Peyer's patch (tissue), 4 donors: ENCODE measurements around the gene POLG2. TPM values are rescaled to one million over a fixed set of nuclear protein-coding genes. Genes with fewer than 3 reads are reported as not detected.

Source experiments
- DNase-seq, 3 donors: peaks; one replicate each; pipeline ENCODE4 v3.0.0-alpha.2; 2017 to 2019
- H3K27ac ChIP-seq, 4 donors: fragments of 200-600 bp; sonication (generic); one replicate each; pipeline ENCODE4 v1.5.1; 2016 to 2019
- H3K27me3 ChIP-seq, 2 donors: fragments of 200-600 bp; sonication (generic); one replicate each; pipeline ENCODE4 v1.5.1; 2019
- H3K36me3 ChIP-seq, 3 donors: fragments of 200-600 bp; sonication (generic); one replicate each; pipeline ENCODE4 v1.5.1; 2016 to 2019
- H3K4me1 ChIP-seq, 4 donors: fragments of 200-600 bp; sonication (generic); one replicate each; pipeline ENCODE4 v1.5.1; 2016 to 2019
- H3K4me3 ChIP-seq, 4 donors: fragments of 200-600 bp; sonication (generic); 1 replicate in 3 of 4; 2 replicates in 1 of 4; pipeline ENCODE4 v1.5.1; 2016 to 2019; ENCODE audit warnings: mild to moderate bottlenecking in 1 of 4
- H3K9me3 ChIP-seq, 4 donors: fragments of 200-600 bp; sonication (generic); one replicate each; pipeline ENCODE4 v1.5.1; 2016 to 2019; ENCODE audit warnings: mild to moderate bottlenecking in 1 of 4
- POLR2A ChIP-seq, 2 donors: fragments of 450-650 bp; IDR thresholded peaks; one replicate each; pipeline ENCODE4 v1.5.1; 2017; ENCODE audit warnings: antibody characterized with exemption in 2 of 2, mild to moderate bottlenecking in 2 of 2, moderate library complexity in 2 of 2
- total RNA-seq, 4 donors: library from RNA; depleted of rRNA; stranded (reverse); fragments of >200 nt; gene quantifications; one replicate each; pipeline ENCODE4 v1.1.0, GENCODE V29; 2016
- TF ChIP-seq, protein P1 (sequence below), 6 experiments: fragments of 450-650 bp in 4 of 6; fragments of 200-600 bp in 2 of 6; sonication (generic) in 1 of 6; IDR thresholded peaks; one replicate each; pipeline ENCODE4 v1.5.1; 2017 to 2019; ENCODE audit warnings: antibody characterized with exemption in 6 of 6, mild to moderate bottlenecking in 3 of 6, moderate library complexity in 1 of 6

POLG2 gene
- total RNA-seq, 4 donors from 2014 or later: 3.5 to 33.0 (median 11.0) TPM

DNA sequence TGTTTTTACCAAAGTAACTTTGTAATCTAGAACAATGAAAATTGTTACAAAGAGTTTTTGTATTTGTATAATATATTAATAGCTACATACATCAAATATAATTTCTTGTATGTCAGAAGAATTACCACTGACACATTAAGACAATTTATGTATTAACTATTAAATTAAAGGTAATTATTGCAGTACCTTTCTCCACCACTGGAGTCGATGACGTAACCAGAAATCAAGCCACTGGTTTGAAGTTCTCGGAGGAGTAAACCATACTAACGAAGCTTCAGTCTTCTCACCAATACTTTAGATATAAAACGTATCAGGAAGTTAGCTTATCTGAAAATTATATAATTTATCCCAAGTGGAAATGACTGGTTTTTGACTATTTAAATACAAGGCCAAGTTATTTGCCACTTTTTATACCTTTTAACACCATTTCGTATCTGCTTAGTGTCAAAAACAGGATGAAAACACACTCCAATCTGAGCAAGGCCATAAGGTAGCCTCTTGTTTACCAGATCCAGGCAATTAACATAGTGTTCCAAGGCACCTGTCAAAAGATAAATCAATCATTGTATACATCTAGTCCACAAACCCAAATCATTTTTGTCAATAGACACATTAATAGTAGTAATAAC is 4.3 kb downstream of the POLG2 start:
- H3K4me1 ChIP-seq: peaks cover 0 to 21% (median 7%) of the 10 kb centered on the region in 4 donors
- H3K27me3 ChIP-seq: no peaks in the 10 kb centered on the region
- H3K36me3 ChIP-seq: peaks cover 0 to 26% (median 0%) of the 10 kb centered on the region in 3 donors
- no peak overlapping the region for H3K4me3 ChIP-seq
- TF ChIP-seq POLR2A (IDR thresholded peaks at IDR 0.05): no peak
- TF ChIP-seq, protein P1, sequence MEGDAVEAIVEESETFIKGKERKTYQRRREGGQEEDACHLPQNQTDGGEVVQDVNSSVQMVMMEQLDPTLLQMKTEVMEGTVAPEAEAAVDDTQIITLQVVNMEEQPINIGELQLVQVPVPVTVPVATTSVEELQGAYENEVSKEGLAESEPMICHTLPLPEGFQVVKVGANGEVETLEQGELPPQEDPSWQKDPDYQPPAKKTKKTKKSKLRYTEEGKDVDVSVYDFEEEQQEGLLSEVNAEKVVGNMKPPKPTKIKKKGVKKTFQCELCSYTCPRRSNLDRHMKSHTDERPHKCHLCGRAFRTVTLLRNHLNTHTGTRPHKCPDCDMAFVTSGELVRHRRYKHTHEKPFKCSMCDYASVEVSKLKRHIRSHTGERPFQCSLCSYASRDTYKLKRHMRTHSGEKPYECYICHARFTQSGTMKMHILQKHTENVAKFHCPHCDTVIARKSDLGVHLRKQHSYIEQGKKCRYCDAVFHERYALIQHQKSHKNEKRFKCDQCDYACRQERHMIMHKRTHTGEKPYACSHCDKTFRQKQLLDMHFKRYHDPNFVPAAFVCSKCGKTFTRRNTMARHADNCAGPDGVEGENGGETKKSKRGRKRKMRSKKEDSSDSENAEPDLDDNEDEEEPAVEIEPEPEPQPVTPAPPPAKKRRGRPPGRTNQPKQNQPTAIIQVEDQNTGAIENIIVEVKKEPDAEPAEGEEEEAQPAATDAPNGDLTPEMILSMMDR (IDR thresholded peaks at IDR 0.05): peak; percentile 54 to 81 (median 56)
- DNase-seq: no peak
- no peak overlapping the region for H3K27ac ChIP-seq
- no peaks in the 10 kb centered on the region for H3K9me3 ChIP-seq

DNA sequence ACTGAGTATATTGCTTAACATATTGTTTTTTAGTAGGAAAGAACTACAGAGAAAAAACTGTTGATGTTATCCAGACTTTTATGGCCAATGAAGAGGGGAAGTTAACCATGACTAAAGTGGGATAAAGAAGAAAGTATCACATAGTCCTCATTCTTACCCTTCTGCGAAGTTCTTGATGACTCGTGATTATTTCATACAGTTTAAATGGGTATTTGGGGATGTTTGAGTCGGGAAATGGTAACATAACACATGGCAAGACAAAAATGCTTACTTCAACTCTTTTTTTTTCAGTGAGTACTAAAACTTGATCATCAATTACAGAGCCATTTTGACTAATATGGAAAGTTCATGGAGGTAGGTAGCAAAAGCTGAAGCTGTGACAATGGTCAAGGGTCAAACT is 4.9 kb downstream of the POLG2 start:
- H3K9me3 ChIP-seq: no peaks in the 10 kb centered on the region
- peaks cover 0 to 16% (median 5%) of the 10 kb centered on the region in 4 donors for H3K4me1 ChIP-seq
- peaks cover 0 to 26% (median 0%) of the 10 kb centered on the region in 3 donors for H3K36me3 ChIP-seq
- no peaks in the 10 kb centered on the region for H3K27me3 ChIP-seq
- no peak overlapping the region for H3K4me3 ChIP-seq
- TF ChIP-seq POLR2A (IDR thresholded peaks at IDR 0.05): no peak
- TF ChIP-seq, protein P1 (IDR thresholded peaks at IDR 0.05): no peak
- no peak overlapping the region for H3K27ac ChIP-seq
- no peak for DNase-seq

DNA sequence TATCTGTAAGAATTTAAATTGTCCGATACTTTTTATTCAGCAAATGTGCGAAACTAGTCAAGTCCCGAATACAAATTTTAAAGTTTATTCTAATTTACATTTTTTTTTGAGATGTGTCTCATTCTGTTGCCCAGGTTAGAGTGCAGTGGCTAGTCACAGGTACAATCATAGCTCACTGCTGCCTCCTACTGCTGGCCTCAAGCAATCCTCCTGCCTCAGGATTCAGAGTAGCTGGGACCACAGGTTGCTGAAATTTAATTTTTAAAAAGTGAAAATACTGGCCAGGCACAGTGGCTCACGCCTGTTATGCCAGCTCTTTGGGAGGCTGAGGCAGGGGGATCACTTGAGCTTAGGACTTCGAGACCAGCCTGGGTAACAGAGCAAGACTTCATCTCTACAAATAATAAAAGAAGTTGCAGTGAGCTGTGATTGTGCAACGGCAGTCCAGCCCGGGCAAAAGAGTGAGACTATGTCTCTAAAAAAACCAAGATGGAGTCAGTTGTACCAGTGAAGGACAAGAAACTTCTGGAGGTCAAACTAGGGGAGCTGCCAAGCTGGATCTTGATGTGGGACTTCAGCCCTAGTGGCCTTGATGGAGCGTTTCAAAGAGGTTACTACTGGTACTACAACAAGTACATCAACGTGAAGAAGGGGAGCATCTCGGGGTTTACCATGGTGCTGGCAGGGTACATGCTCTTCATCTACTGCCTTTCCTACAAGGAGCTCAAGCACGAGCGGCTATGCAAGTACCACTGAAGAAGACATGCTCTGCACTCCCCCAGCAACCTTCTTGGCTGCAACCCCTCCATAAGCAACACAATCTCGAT is 5.6 kb downstream of the POLG2 start:
- H3K9me3 ChIP-seq: no peaks in the 10 kb centered on the region

GRCh38 chr17:64488301-64488700 is 8.6 kb downstream of the POLG2 start:
- TF ChIP-seq POLR2A (IDR thresholded peaks at IDR 0.05): no peak
- TF ChIP-seq, protein P1 (IDR thresholded peaks at IDR 0.05): no peak
- no peak for DNase-seq
- H3K27me3 ChIP-seq: no peaks in the 10 kb centered on the region
- no peak overlapping the region for H3K4me3 ChIP-seq
- H3K36me3 ChIP-seq: peaks cover 0 to 51% (median 0%) of the 10 kb centered on the region in 3 donors
- H3K27ac ChIP-seq: no peak overlapping the region
- H3K9me3 ChIP-seq: no peaks in the 10 kb centered on the region
- no peaks in the 10 kb centered on the region for H3K4me1 ChIP-seq

More for the DNA sequence above, 5.6 kb downstream of the POLG2 start:
- Histone ChIP-seq H3K4me1 (peaks cover 0 to 16% (median 5%) of the 10 kb centered on the region in 4 donors), H3K27me3 (no peaks in the 10 kb centered on the region), H3K4me3 (no peak overlapping the region), H3K27ac (no peak overlapping the region), H3K36me3 (peaks cover 0 to 31% (median 0%) of the 10 kb centered on the region in 3 donors)
- peak in 2 of 3 donors; percentile 50 to 72 for DNase-seq
- TF ChIP-seq, protein P1 (IDR thresholded peaks at IDR 0.05): peak in 5 of 6 experiments; percentile 23 to 62 (median 56)
- no peak for TF ChIP-seq POLR2A (IDR thresholded peaks at IDR 0.05)

GRCh38 chr17:64484380-64484779 is 12.5 kb downstream of the POLG2 start:
- no peak overlapping the region for H3K4me3 ChIP-seq
- no peak for DNase-seq
- peaks cover 0 to 57% (median 0%) of the 10 kb centered on the region in 3 donors for H3K36me3 ChIP-seq
- no peaks in the 10 kb centered on the region for H3K27me3 ChIP-seq
- H3K4me1 ChIP-seq: no peaks in the 10 kb centered on the region
- H3K9me3 ChIP-seq: no peaks in the 10 kb centered on the region
- H3K27ac ChIP-seq: no peak overlapping the region
- TF ChIP-seq, protein P1 (IDR thresholded peaks at IDR 0.05): no peak
- TF ChIP-seq POLR2A (IDR thresholded peaks at IDR 0.05): no peak
